IMR-90 (cell line): ENCODE results near the gene APOA4. TPM values are rescaled to one million over a fixed set of nuclear protein-coding genes. Genes with fewer than 3 reads are reported as not detected.

Experiments
- ATAC-seq: fragments of 200-7000 bp; cut with Tn5 transposase; 2 replicates; pipeline ENCODE4 v1.9.1; 2020; ENCODE audit warnings: low read depth, mild to moderate bottlenecking, moderate library complexity
- BruUV-seq: library from RNA; stranded (reverse); fragments of 400-500 nt; replicated peaks from 2 replicates; lab custom pipeline; 2021; lab: Mats Ljungman, UMichigan
- CTCF ChIA-PET: fragments of 300-600 bp; formaldehyde crosslinking; extraction: SDS; loops from one replicate; lab custom pipeline; 2021; ENCODE audit warnings: antibody characterized with exemption; lab: Yijun Ruan, JAX
- POLR2A ChIA-PET: fragments of 300-600 bp; sonication (Branson Sonifier 250); formaldehyde crosslinking; loops from one replicate; lab custom pipeline; 2022; ENCODE audit warnings: antibody characterized with exemption; ENCODE audit not compliant: unreplicated experiment; lab: Charles Lee
- DNase-seq: peaks from one replicate; pipeline ENCODE4 v3.0.0; 2013
- H2AFZ ChIP-seq: replicated peaks from 2 replicates; pipeline ENCODE3; 2013; ENCODE audit warnings: low read length, mild to moderate bottlenecking; ENCODE audit not compliant: poor library complexity
- H2AK5ac ChIP-seq: 2 replicates; pipeline ENCODE4 v1.6.1; 2013; ENCODE audit warnings: low read depth, low read length, inconsistent platforms
- H2AK9ac ChIP-seq: replicated peaks from 2 replicates; pipeline ENCODE3; 2013; ENCODE audit warnings: mild to moderate bottlenecking, low read depth, low read length, moderate library complexity; ENCODE audit not compliant: poor library complexity
- H2BK120ac ChIP-seq: 2 replicates; pipeline ENCODE4 v1.6.1; 2013; ENCODE audit warnings: low read depth, low read length, inconsistent platforms
- H2BK15ac ChIP-seq: 3 replicates; pipeline ENCODE4 v1.6.1; 2013; ENCODE audit warnings: low read depth, low read length, inconsistent platforms
- H2BK20ac ChIP-seq: 2 replicates; pipeline ENCODE4 v1.6.1; 2013; ENCODE audit warnings: low read depth, mild to moderate bottlenecking, inconsistent platforms, low read length, moderate library complexity
- H2BK5ac ChIP-seq: 2 replicates; pipeline ENCODE4 v1.6.1; 2013; ENCODE audit warnings: mild to moderate bottlenecking, low read depth, low read length, inconsistent platforms; ENCODE audit not compliant: poor library complexity, severe bottlenecking
- H3K14ac ChIP-seq: replicated peaks from 2 replicates; pipeline ENCODE4 v1.6.1; 2013; ENCODE audit warnings: low read depth, low read length, inconsistent platforms
- H3K18ac ChIP-seq: 2 replicates; pipeline ENCODE4 v1.6.1; 2013; ENCODE audit warnings: low read depth, low read length, control low read depth
- H3K23ac ChIP-seq: 2 replicates; pipeline ENCODE4 v1.6.1; 2013; ENCODE audit warnings: low read depth, low read length, inconsistent platforms
- H3K27ac ChIP-seq: 2 replicates; pipeline ENCODE4 v1.5.1; 2013; ENCODE audit warnings: mild to moderate bottlenecking, control low read depth, low read length; ENCODE audit not compliant: insufficient read depth
- H3K27me3 ChIP-seq: 2 replicates; pipeline ENCODE4 v1.6.1; 2013; ENCODE audit warnings: low read length; ENCODE audit not compliant: control insufficient read depth, insufficient read depth
- H3K36me3 ChIP-seq: 2 replicates; pipeline ENCODE4 v1.6.1; 2013; ENCODE audit warnings: low read length, mixed read lengths; ENCODE audit not compliant: control insufficient read depth, insufficient read depth
- H3K4ac ChIP-seq: 2 replicates; pipeline ENCODE4 v1.6.1; 2013; ENCODE audit warnings: low read depth, low read length, inconsistent platforms
- H3K4me1 ChIP-seq: 2 replicates; pipeline ENCODE4 v1.6.1; 2013; ENCODE audit warnings: low read length, mixed read lengths; ENCODE audit not compliant: control insufficient read depth, insufficient read depth
- H3K4me2 ChIP-seq: 2 replicates; pipeline ENCODE4 v1.6.1; 2013; ENCODE audit warnings: low read depth, mild to moderate bottlenecking, control low read depth, low read length, moderate library complexity
- H3K4me3 ChIP-seq: 2 replicates; pipeline ENCODE4 v1.5.1; 2013; ENCODE audit warnings: low read depth, mild to moderate bottlenecking, control low read depth, low read length, moderate library complexity; ENCODE audit not compliant: insufficient read depth
- H3K56ac ChIP-seq: 2 replicates; pipeline ENCODE4 v1.6.1; 2013; ENCODE audit warnings: low read length, inconsistent platforms; ENCODE audit not compliant: insufficient read depth; ENCODE audit errors: extremely low read depth
- H3K79me1 ChIP-seq, 2 experiments: 2 replicates each; pipeline ENCODE4 v1.6.1; 2013; ENCODE audit warnings: low read length in 2 of 2, inconsistent platforms in 1 of 2, low read depth in 1 of 2
- H3K9ac ChIP-seq: 2 replicates; pipeline ENCODE4 v1.6.1; 2013; ENCODE audit warnings: low read depth, low read length, control low read depth
- H3K9me1 ChIP-seq: 2 replicates; pipeline ENCODE4 v1.6.1; 2013; ENCODE audit warnings: low read length, inconsistent platforms; ENCODE audit not compliant: insufficient read depth
- H3K9me3 ChIP-seq: 2 replicates; pipeline ENCODE4 v1.6.1; 2013; ENCODE audit warnings: low read length; ENCODE audit not compliant: control insufficient read depth, insufficient read depth
- H4K20me1 ChIP-seq: 2 replicates; pipeline ENCODE4 v1.6.1; 2013; ENCODE audit warnings: low read length, inconsistent platforms; ENCODE audit not compliant: insufficient read depth
- H4K5ac ChIP-seq: 2 replicates; pipeline ENCODE4 v1.6.1; 2013; ENCODE audit warnings: mild to moderate bottlenecking, low read depth, low read length, control low read depth
- H4K8ac ChIP-seq, 2 experiments: 2 replicates each; pipeline ENCODE4 v1.6.1; 2013; ENCODE audit warnings: low read depth in 2 of 2, low read length in 2 of 2, control low read depth in 1 of 2, inconsistent platforms in 1 of 2
- H4K91ac ChIP-seq: 2 replicates; pipeline ENCODE4 v1.6.1; 2013; ENCODE audit warnings: low read depth, low read length, inconsistent platforms; ENCODE audit not compliant: insufficient read depth
- BHLHE40 ChIP-seq: fragments of 150-350 bp; IDR thresholded peaks from 2 replicates; pipeline ENCODE4 v1.6.1; 2016; ENCODE audit warnings: mild to moderate bottlenecking, low read depth, low read length
- CEBPB ChIP-seq: IDR thresholded peaks from 2 replicates; pipeline ENCODE4 v1.6.1; 2012; ENCODE audit warnings: low read depth, low read length, improper control_type of control experiment
- CHD1 ChIP-seq: IDR thresholded peaks from 2 replicates; pipeline ENCODE4 v1.6.1; 2012; ENCODE audit warnings: low read depth, low read length, improper control_type of control experiment
- FOS ChIP-seq: fragments of 150-350 bp; IDR thresholded peaks from 2 replicates; pipeline ENCODE4 v1.6.1; 2016; ENCODE audit warnings: low read depth, low read length
- MAFK ChIP-seq: IDR thresholded peaks from 2 replicates; pipeline ENCODE4 v1.6.1; 2012; ENCODE audit warnings: low read depth, low read length, improper control_type of control experiment
- MAZ ChIP-seq: IDR thresholded peaks from 2 replicates; pipeline ENCODE4 v1.6.1; 2012; ENCODE audit warnings: low read depth, mild to moderate bottlenecking, low read length, improper control_type of control experiment, moderate library complexity, borderline replicate concordance
- MXI1 ChIP-seq: IDR thresholded peaks from 2 replicates; pipeline ENCODE4 v1.6.1; 2012; ENCODE audit warnings: low read depth, mild to moderate bottlenecking, low read length, moderate library complexity, borderline replicate concordance
- NFE2L2 ChIP-seq: fragments of 150-350 bp; IDR thresholded peaks from 2 replicates; pipeline ENCODE4 v1.6.1; 2016; ENCODE audit warnings: low read depth, mild to moderate bottlenecking, low read length
- POLR2A ChIP-seq: IDR thresholded peaks from 2 replicates; pipeline ENCODE4 v1.6.1; 2012; ENCODE audit warnings: mild to moderate bottlenecking, low read depth, low read length
- RAD21 ChIP-seq: IDR thresholded peaks from 2 replicates; pipeline ENCODE4 v1.6.1; 2012; ENCODE audit warnings: low read length, improper control_type of control experiment
- RCOR1 ChIP-seq: IDR thresholded peaks from 2 replicates; pipeline ENCODE4 v1.6.1; 2012; ENCODE audit warnings: mild to moderate bottlenecking, low read length, improper control_type of control experiment; ENCODE audit not compliant: insufficient replicate concordance
- RFX5 ChIP-seq: IDR thresholded peaks from 2 replicates; pipeline ENCODE4 v1.8.0; 2012; ENCODE audit warnings: low read depth, mild to moderate bottlenecking, low read length, moderate library complexity
- WGBS, 2 experiments: methylation state at CpG; one replicate each; pipeline versions ENCODE4 v1.1.5 to v1.1.7; 2013; ENCODE audit warnings: missing lambda C conversion rate in 2 of 2; ENCODE audit not compliant: insufficient read length in 1 of 2; ENCODE audit errors: extremely low coverage in 2 of 2; 5-methylcytosine and 5-hydroxymethylcytosine counted together
- dilution Hi-C: fragments of 300-500 bp; cut with HindIII; formaldehyde crosslinking; loops from one replicate; pipeline ENCODE4 v1.14.3; 2018; ENCODE audit warnings: low sequenced_read_pairs; ENCODE audit not compliant: unreplicated experiment
- in situ Hi-C: fragments of 300-500 bp; cut with MboI; formaldehyde crosslinking; loops from 3 replicates; pipeline ENCODE4 v1.14.3; 2019; ENCODE audit warnings: low sequenced_read_pairs, inconsistent platforms, mixed read lengths
- intact Hi-C: fragments of 100-400 bp; cut with micrococcal nuclease; formaldehyde crosslinking; loops from 2 replicates; pipeline ENCODE4 v1.10.0; 2022
- polyA plus RNA-seq, 3 experiments: library from polyadenylated mRNA; depleted of rRNA; stranded (reverse); fragments of >200 nt; gene quantifications; 2 replicates each; pipeline ENCODE4 v1.2.3, GENCODE V29; 2012; ENCODE audit warnings: low replicate concordance in 1 of 3
- total RNA-seq: library from RNA; depleted of rRNA; stranded (reverse); fragments of >200 nt; gene quantifications from 2 replicates; pipeline ENCODE4 v1.2.3, GENCODE V29; 2012
- TF ChIP-seq, protein P1 (sequence below): conservative IDR thresholded peaks from 2 replicates; pipeline ENCODE4 v1.5.1; 2012; ENCODE audit warnings: mild to moderate bottlenecking, low read depth, low read length, improper control_type of control experiment
- TF ChIP-seq, protein P2 (sequence below): fragments of 150-350 bp; IDR thresholded peaks from 2 replicates; pipeline ENCODE4 v1.6.1; 2017; ENCODE audit warnings: mild to moderate bottlenecking, antibody characterized with exemption, low read length, low read depth

APOA4 gene
- total and polyA plus RNA-seq, 2 of the 4 experiments (the other 2 are of a cell fraction): not detected

DNA sequence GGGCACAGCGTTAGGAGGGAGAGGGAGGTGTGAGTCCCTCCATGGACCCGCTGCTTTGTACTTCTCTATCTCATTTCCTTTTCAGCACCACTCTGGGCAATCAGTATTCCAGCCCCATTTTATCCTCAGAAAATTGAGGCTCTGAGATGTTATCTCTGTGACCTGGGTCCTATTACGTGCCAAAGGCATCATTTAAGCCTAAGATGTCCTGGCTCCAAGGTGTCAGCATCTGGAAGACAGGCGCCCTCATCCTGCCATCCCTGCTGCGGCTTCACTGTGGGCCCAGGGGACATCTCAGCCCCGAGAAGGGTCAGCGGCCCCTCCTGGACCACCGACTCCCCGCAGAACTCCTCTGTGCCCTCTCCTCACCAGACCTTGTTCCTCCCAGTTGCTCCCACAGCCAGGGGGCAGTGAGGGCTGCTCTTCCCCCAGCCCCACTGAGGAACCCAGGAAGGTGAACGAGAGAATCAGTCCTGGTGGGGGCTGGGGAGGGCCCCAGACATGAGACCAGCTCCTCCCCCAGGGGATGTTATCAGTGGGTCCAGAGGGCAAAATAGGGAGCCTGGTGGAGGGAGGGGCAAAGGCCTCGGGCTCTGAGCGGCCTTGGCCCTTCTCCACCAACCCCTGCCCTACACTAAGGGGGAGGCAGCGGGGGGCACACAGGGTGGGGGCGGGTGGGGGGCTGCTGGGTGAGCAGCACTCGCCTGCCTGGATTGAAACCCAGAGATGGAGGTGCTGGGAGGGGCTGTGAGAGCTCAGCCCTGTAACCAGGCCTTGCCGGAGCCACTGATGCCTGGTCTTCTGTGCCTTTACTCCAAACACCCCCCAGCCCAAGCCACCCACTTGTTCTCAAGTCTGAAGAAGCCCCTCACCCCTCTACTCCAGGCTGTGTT lies 5.8 kb upstream of the APOA4 start (continued):
- TF ChIP-seq NFE2L2: no peak

DNA sequence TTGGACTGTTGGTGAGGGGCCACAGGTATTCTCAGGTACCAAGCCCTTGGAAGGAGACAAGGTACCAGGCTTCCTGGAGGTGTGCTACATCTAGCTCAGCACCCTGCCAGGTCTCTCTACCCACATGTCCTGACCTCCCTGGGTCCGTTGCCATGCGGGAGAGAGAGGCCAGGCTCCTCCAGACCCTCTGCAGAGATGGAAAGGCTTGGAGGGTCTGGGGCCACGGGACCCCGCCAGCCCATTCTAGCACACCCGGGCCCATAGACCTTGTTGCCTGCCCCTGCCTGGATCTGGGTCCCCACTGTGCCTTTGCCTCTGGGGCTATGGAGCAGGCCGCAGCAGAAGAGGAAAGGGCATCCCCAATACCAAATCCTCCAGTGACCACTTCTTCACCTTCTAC lies 4.4 kb upstream of the APOA4 start:
- Histone ChIP-seq H3K56ac (no peak overlapping the region), H3K9me1 (no peaks in the 10 kb centered on the region), H4K8ac (no peak overlapping the region), H3K4me1 (peaks cover 4% of the 10 kb centered on the region; the same call in 1 of the 2 replicates), H3K79me1 (no peaks in the 10 kb centered on the region), H3K36me3 (no peaks in the 10 kb centered on the region), H2AK9ac (no peak overlapping the region), H4K5ac (no peak overlapping the region), H2BK20ac (no peak overlapping the region), H2AK5ac (no peak overlapping the region), H3K27me3 (peaks cover 18% of the 10 kb centered on the region; the same call in 1 of the 2 replicates), H3K14ac (no peak overlapping the region), H3K23ac (no peak overlapping the region), H2BK15ac (no peak overlapping the region), H2AFZ (no peak overlapping the region), H2BK5ac (no peak overlapping the region), H4K20me1 (no peaks in the 10 kb centered on the region), H3K9ac (no peak overlapping the region), H3K4me2 (no peak overlapping the region), H4K91ac (no peak overlapping the region), H3K27ac (no peak overlapping the region), H3K4ac (no peak overlapping the region), H3K9me3 (no peaks in the 10 kb centered on the region), H3K18ac (no peak overlapping the region), H3K4me3 (no peak overlapping the region), H2BK120ac (no peak overlapping the region)
- DNase-seq: no peak
- intact Hi-C loops: no loop called here
- ChIA-PET CTCF (interaction anchor here (1.6 kb wide), 1 partner anchor 9 kb away, joined by 5 read pairs; no protein-coding TSS in a partner anchor), POLR2A (no interaction called here)
- dilution Hi-C loops: no loop called here
- no TSS peak for BruUV-seq
- no CpG with 5 or more reads among the region's 6 CpGs for WGBS, 2 experiments
- ATAC-seq: no peak
- in situ Hi-C loops: no loop called here
- TF ChIP-seq MAFK (no peak), POLR2A (no peak), MAZ (no peak), CEBPB (no peak), CHD1 (no peak), BHLHE40 (no peak), RAD21 (no peak), NFE2L2 (no peak), MXI1 (no peak), FOS (no peak), RFX5 (no peak), RCOR1 (no peak)
- TF ChIP-seq, protein P1, sequence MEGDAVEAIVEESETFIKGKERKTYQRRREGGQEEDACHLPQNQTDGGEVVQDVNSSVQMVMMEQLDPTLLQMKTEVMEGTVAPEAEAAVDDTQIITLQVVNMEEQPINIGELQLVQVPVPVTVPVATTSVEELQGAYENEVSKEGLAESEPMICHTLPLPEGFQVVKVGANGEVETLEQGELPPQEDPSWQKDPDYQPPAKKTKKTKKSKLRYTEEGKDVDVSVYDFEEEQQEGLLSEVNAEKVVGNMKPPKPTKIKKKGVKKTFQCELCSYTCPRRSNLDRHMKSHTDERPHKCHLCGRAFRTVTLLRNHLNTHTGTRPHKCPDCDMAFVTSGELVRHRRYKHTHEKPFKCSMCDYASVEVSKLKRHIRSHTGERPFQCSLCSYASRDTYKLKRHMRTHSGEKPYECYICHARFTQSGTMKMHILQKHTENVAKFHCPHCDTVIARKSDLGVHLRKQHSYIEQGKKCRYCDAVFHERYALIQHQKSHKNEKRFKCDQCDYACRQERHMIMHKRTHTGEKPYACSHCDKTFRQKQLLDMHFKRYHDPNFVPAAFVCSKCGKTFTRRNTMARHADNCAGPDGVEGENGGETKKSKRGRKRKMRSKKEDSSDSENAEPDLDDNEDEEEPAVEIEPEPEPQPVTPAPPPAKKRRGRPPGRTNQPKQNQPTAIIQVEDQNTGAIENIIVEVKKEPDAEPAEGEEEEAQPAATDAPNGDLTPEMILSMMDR: no peak
- TF ChIP-seq, protein P2, sequence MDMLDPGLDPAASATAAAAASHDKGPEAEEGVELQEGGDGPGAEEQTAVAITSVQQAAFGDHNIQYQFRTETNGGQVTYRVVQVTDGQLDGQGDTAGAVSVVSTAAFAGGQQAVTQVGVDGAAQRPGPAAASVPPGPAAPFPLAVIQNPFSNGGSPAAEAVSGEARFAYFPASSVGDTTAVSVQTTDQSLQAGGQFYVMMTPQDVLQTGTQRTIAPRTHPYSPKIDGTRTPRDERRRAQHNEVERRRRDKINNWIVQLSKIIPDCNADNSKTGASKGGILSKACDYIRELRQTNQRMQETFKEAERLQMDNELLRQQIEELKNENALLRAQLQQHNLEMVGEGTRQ: no peak
